Measurements from ENCODE around the gene COL12A1. TPM values are rescaled to one million over a fixed set of nuclear protein-coding genes. Genes with fewer than 3 reads are reported as not detected.
A peak's percentile ranks its signal among the peaks of the same experiment; 100 is the strongest.

COL12A1 gene
- total and polyA plus RNA-seq, 9 donors, result 134 to 277 (median 168) TPM

DNA sequence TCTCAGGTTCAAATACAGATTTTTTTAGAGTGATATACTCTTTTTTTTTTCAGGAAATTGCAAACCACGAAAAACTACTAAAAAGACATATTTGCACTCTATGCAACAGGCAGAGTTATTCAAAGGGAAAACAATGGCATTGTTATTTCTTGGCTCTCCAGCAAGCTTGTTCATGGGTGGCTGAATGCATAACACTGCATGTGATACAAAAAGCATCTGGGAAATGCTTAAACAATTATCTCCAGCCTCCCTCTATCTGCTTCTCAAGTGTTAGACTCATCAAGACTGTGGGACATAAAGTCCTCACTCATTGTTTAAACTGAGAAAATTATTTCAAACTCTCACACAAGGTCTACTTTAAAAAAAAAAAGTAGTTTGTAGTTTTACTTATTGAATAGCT lies 7.3 kb upstream of the COL12A1 start:
- Histone ChIP-seq H3K9me3 (no peaks in the 10 kb centered on the region), H3K27ac (no peak overlapping the region), H3K36me3 (no peaks in the 10 kb centered on the region), H3K4me1 (ENCODE audit: insufficient read depth) (peaks cover 5% of the 10 kb centered on the region), H3K27me3 (no peaks in the 10 kb centered on the region), H3K4me3 (no peak overlapping the region)
- intact Hi-C loops (cut with DNase I), result loop anchor here in 3 of 4 donors (5.0 to 10.0 kb wide), 5 partner anchors 1136 to 1476 kb away; no protein-coding TSS in a partner anchor
- 7 to 21% (median 20%) methylated on average over 1 of the region's 1 CpG for WGBS, 3 donors
- TF ChIP-seq POLR2A (IDR thresholded peaks at IDR 0.05) (no peak), EP300 (IDR thresholded peaks at IDR 0.05) (no peak)
- TF ChIP-seq, protein P1, sequence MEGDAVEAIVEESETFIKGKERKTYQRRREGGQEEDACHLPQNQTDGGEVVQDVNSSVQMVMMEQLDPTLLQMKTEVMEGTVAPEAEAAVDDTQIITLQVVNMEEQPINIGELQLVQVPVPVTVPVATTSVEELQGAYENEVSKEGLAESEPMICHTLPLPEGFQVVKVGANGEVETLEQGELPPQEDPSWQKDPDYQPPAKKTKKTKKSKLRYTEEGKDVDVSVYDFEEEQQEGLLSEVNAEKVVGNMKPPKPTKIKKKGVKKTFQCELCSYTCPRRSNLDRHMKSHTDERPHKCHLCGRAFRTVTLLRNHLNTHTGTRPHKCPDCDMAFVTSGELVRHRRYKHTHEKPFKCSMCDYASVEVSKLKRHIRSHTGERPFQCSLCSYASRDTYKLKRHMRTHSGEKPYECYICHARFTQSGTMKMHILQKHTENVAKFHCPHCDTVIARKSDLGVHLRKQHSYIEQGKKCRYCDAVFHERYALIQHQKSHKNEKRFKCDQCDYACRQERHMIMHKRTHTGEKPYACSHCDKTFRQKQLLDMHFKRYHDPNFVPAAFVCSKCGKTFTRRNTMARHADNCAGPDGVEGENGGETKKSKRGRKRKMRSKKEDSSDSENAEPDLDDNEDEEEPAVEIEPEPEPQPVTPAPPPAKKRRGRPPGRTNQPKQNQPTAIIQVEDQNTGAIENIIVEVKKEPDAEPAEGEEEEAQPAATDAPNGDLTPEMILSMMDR (IDR thresholded peaks at IDR 0.05), result no peak
- DNase-seq, result no peak

DNA sequence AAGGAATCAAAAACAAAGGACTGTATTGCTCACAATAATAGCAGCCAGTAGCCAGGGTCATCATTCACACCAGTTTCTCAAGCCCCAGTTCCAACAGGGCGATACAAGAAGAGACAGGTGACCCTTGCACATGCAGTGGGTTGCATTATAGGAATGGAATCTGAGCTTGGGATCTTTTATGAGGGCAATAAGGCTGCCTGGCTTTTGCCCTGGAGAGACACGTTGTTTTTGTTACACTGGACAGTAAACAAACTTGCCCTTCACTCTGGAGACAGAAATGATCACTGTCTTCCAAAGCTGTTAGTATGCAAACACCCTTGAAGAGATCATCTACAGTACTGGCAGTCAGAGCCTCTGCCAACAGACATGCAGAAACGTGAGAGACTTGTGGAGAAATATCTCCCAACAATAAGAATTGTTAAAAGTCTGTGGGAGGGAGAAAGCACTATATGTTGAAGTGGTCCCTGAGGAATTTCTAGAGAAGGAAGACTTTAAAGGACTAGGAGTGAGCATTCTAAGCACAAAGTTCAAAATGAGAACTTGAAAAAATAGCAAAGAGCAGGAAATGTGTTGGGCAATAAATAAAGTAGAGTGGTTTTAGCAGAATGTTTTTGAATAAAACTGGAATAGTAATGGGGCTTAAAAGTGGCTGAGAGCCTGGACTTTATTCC lies 6.2 kb upstream of the COL12A1 start:
- no peaks in the 10 kb centered on the region for H3K9me3 ChIP-seq
- H3K27me3 ChIP-seq, result no peaks in the 10 kb centered on the region
- intact Hi-C loops (cut with DNase I), result loop anchor here in 3 of 4 donors (2.0 to 10.0 kb wide), 7 partner anchors 1135 to 1475 kb away; no protein-coding TSS in a partner anchor
- peaks cover 4% of the 10 kb centered on the region for H3K4me1 ChIP-seq (ENCODE audit: insufficient read depth)
- no peak overlapping the region for H3K4me3 ChIP-seq
- TF ChIP-seq EP300 (IDR thresholded peaks at IDR 0.05) (no peak), POLR2A (IDR thresholded peaks at IDR 0.05) (no peak)
- TF ChIP-seq, protein P1 (IDR thresholded peaks at IDR 0.05), result no peak
- no peak for DNase-seq
- WGBS, 3 donors, result 17 to 23% (median 18%) methylated on average over 3 of the region's 3 CpGs
- no peak overlapping the region for H3K27ac ChIP-seq
- no peaks in the 10 kb centered on the region for H3K36me3 ChIP-seq

DNA sequence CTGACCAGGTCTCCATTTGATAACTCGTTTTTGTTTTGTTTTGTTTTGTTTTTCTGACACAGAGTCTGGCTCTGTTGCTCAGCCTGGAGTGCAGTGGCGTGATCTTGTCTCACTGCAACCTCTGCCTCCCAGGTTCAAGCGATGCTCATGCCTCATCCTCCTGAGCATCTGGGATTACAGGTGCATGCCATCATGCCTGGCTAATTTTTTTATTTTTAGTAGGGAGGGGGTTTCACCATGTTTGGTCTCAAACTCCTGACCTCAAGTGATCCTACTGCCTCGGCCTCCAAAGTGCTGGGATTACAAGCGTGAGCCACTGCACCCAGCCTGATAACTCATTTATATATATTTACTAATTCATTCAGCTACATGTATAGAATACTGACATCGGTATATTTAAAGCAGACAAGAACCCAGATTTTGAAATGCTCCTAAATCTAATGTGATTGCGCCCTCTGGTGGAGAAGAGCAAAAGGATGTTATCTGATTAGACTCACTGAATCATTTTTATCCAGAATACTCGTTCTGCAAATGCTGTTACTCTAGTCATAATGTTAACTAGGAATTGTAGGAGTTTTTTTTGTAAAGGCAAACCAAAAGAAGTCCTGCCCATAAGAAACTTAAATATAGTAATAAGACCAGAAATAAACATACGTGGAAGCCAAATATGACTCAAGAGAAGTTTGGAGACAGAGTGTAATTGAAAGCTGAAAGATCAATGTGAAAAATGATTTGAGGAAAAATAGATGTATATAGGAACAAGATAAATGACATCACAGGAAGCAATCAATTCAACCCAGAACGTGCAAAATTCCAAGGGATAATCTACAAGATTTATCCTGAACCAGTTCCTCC lies 5.3 kb upstream of the COL12A1 start:
- intact Hi-C loops (cut with DNase I), result loop anchor here in 3 of 4 donors (2.0 to 10.0 kb wide), 7 partner anchors 1134 to 1474 kb away; no protein-coding TSS in a partner anchor
- no peaks in the 10 kb centered on the region for H3K27me3 ChIP-seq
- no peak for TF ChIP-seq POLR2A (IDR thresholded peaks at IDR 0.05)
- TF ChIP-seq, protein P1 (IDR thresholded peaks at IDR 0.05), result peak; percentile 74 to 79 (median 74)
- no peak for TF ChIP-seq EP300 (IDR thresholded peaks at IDR 0.05)
- no peak overlapping the region for H3K27ac ChIP-seq
- H3K4me1 ChIP-seq (ENCODE audit: insufficient read depth), result peaks cover 1% of the 10 kb centered on the region
- H3K4me3 ChIP-seq, result no peak overlapping the region
- H3K36me3 ChIP-seq, result no peaks in the 10 kb centered on the region
- peak in 4 of 5 donors; percentile 28 to 66 (median 48) for DNase-seq
- no peaks in the 10 kb centered on the region for H3K9me3 ChIP-seq
- WGBS, 3 donors, result 20 to 23% (median 22%) methylated on average over 10 of the region's 10 CpGs

DNA sequence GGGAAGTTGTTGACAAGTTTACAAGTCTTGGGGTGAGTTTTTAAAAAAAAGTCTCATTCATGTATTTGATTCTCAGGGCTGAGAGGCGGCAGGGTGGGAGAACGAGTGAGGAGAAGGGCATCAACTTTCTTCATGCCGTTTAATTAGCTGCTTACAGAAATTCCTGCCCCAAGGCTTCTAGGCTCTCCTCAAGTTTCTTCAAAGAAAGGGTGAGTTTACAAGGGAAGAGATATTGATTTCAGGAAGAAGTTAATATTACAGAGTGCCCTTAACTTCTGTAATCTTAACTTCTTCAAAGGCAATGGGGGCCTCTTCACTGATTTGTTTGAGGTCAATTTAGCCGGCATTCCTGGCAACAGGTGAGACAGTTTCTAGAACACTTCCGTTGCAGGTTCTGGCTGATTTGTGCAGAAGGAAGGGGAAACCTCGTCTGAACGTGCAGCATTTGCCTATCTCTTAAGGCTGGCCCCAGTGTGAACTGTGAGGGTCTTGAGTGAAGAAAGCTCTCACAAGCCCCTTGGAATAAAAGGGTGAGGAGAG lies 3.4 kb upstream of the COL12A1 start:
- Histone ChIP-seq H3K4me1 (ENCODE audit: insufficient read depth) (peaks cover 1% of the 10 kb centered on the region), H3K36me3 (no peaks in the 10 kb centered on the region), H3K27me3 (no peaks in the 10 kb centered on the region), H3K9me3 (no peaks in the 10 kb centered on the region), H3K4me3 (no peak overlapping the region), H3K27ac (no peak overlapping the region)
- intact Hi-C loops (cut with DNase I), result loop anchor here (5.0 to 10.0 kb wide), 8 partner anchors 114 to 1474 kb away; no protein-coding TSS in a partner anchor
- DNase-seq, result no peak
- WGBS, 3 donors, result 32 to 34% (median 33%) methylated on average over 7 of the region's 7 CpGs
- TF ChIP-seq, protein P1 (IDR thresholded peaks at IDR 0.05), result no peak
- TF ChIP-seq EP300 (IDR thresholded peaks at IDR 0.05) (no peak), POLR2A (IDR thresholded peaks at IDR 0.05) (no peak)
